Memory B cell (primary cell): ENCODE data around the gene PAMR1.

Experiments
- ATAC-seq: fragments of 150-1000 bp; cut with Tn5 transposase; 2 replicates; pipeline ENCODE4 v1.10.0; 2021; ENCODE audit warnings: low read depth, mild to moderate bottlenecking, moderate library complexity
- DNase-seq, 2 donors: peaks; one replicate each; pipeline ENCODE4 v3.0.0; 2022; ENCODE audit warnings: low spot score in 2 of 2
- H3K27ac Mint-ChIP-seq: one replicate; pipeline ENCODE4 v1.8.0; 2022; ENCODE audit warnings: mild to moderate bottlenecking, moderate library complexity, mixed read lengths
- H3K27me3 Mint-ChIP-seq: one replicate; pipeline ENCODE4 v1.8.0; 2022; ENCODE audit warnings: mixed read lengths
- H3K36me3 Mint-ChIP-seq: one replicate; pipeline ENCODE4 v1.8.0; 2022; ENCODE audit warnings: mild to moderate bottlenecking, mixed read lengths
- H3K4me1 Mint-ChIP-seq: one replicate; pipeline ENCODE4 v1.8.0; 2022; ENCODE audit warnings: mixed read lengths
- H3K4me3 Mint-ChIP-seq: one replicate; pipeline ENCODE4 v1.8.0; 2022; ENCODE audit warnings: mild to moderate bottlenecking, moderate library complexity, mixed read lengths
- H3K9me3 Mint-ChIP-seq: one replicate; pipeline ENCODE4 v1.8.0; 2022; ENCODE audit warnings: mixed read lengths

Gene PAMR1

GRCh38 chr11:35477901-35478300 lies 47.5 kb downstream of the PAMR1 start:
- no peak overlapping the region for H3K27ac Mint-ChIP-seq
- DNase-seq: no peak
- peaks cover 2% of the 10 kb centered on the region for H3K36me3 Mint-ChIP-seq
- ATAC-seq: no peak
- H3K27me3 Mint-ChIP-seq: peaks cover 20% of the 10 kb centered on the region
- H3K4me1 Mint-ChIP-seq: no peaks in the 10 kb centered on the region
- peaks cover 19% of the 10 kb centered on the region for H3K9me3 Mint-ChIP-seq
- H3K4me3 Mint-ChIP-seq: no peak overlapping the region

DNA sequence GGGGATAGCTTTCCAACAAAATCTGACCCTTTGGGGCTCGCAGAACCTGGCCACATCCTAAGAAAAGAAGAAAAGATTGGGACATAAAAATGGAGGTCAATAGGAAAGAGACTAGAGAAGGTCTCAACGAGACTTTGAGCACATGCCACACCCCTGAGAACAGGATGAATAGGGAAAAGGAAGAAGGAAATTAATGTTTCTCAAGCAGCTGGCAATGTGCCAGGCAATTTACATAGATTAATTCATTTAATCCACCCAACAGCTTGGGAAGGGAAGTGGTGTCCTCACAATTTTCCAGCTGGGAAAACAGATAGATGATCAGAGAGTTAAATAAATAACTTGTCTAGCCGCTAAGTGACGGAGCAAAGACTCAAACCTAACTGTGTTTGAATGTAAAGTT lies 50.7 kb downstream of the PAMR1 start:
- Mint-ChIP-seq H3K9me3 (peaks cover 9% of the 10 kb centered on the region), H3K27me3 (peaks cover 22% of the 10 kb centered on the region), H3K36me3 (peaks cover 2% of the 10 kb centered on the region), H3K27ac (no peak overlapping the region), H3K4me3 (no peak overlapping the region), H3K4me1 (no peaks in the 10 kb centered on the region)
- no peak for ATAC-seq
- no peak for DNase-seq

- Mint-ChIP-seq H3K4me1 (no peaks in the 10 kb centered on the region), H3K36me3 (peaks cover 2% of the 10 kb centered on the region), H3K4me3 (no peak overlapping the region), H3K27ac (no peak overlapping the region), H3K9me3 (peaks cover 9% of the 10 kb centered on the region), H3K27me3 (peaks cover 22% of the 10 kb centered on the region)
- DNase-seq (no peak), ATAC-seq (no peak)
These were observed 51.5 kb downstream of the PAMR1 start for GRCh38 chr11:35473795-35474374.

DNA sequence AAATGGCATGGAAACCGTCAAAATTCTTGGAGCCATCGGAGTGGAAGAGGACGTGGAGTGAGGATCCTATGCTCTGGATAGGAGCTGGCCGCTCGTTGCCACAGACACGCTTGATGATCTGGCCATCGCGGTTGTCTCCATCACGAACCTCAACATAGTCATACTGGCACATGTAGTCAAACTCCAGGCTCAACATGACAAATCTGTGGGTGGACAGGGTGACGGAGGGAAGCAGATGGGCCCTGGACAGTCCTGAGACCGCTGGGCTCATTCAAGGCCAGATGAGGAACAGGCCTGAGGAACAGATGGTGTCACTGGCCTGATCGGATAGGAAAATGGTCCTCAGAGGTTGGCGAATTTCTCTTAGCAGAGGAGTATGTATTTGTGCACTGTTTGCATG lies 54.8 kb downstream of the PAMR1 start:
- H3K4me1 Mint-ChIP-seq: no peaks in the 10 kb centered on the region
- H3K4me3 Mint-ChIP-seq: no peak overlapping the region
- no peak for DNase-seq
- no peaks in the 10 kb centered on the region for H3K36me3 Mint-ChIP-seq
- no peak for ATAC-seq
- no peaks in the 10 kb centered on the region for H3K9me3 Mint-ChIP-seq
- H3K27me3 Mint-ChIP-seq: peaks cover 20% of the 10 kb centered on the region
- H3K27ac Mint-ChIP-seq: no peak overlapping the region

GRCh38 chr11:35466058-35466457 lies 59.4 kb downstream of the PAMR1 start:
- Mint-ChIP-seq H3K4me1 (no peaks in the 10 kb centered on the region), H3K36me3 (no peaks in the 10 kb centered on the region), H3K9me3 (no peaks in the 10 kb centered on the region), H3K4me3 (no peak overlapping the region), H3K27me3 (peaks cover 22% of the 10 kb centered on the region), H3K27ac (no peak overlapping the region)
- no peak for DNase-seq
- no peak for ATAC-seq

DNA sequence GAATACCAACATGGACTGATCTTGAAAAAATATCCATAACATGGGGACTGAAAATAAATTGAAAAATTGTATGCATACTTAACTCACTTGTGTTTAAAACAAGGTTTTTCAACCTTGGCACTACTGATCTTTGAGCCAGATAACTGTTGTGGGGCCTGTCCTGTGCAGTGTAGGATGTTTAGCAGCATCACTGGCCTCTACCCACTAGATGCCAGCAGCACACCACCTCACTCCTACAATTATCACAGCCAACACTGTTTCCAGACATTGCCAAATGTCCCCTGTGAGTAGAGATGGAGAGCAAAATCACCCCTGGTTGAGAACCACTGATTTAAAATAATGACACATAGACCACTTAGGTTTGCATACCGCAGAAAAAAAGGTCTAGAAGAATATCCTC lies 61.1 kb downstream of the PAMR1 start:
- DNase-seq: no peak
- H3K27ac Mint-ChIP-seq: no peak overlapping the region
- no peaks in the 10 kb centered on the region for H3K36me3 Mint-ChIP-seq
- ATAC-seq: no peak
- peaks cover 17% of the 10 kb centered on the region for H3K27me3 Mint-ChIP-seq
- H3K4me1 Mint-ChIP-seq: no peaks in the 10 kb centered on the region
- H3K9me3 Mint-ChIP-seq: no peaks in the 10 kb centered on the region
- H3K4me3 Mint-ChIP-seq: no peak overlapping the region

DNA sequence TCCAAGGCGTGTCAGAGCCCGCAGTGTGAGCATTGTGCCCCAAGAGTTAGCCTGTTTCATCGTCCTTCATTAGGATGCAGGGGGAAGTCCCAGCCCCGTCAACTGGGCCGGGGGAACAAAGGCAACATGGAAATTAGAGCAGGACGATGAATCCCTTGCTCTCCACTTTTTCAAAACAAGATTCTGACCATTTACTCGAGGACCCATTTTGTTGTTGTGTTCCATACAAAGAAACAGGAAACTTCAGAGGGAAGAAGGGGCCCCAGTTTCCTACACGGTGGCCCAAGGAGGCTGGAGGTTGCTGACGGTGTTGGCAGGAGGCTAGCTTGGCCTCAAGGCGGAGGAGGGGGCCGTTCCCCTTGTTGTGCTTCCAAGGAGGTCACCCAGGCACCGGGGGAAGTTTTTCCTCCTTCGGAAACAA lies 62.1 kb downstream of the PAMR1 start:
- Mint-ChIP-seq H3K4me1 (no peaks in the 10 kb centered on the region), H3K27me3 (peaks cover 14% of the 10 kb centered on the region), H3K27ac (no peak overlapping the region), H3K36me3 (no peaks in the 10 kb centered on the region), H3K4me3 (no peak overlapping the region), H3K9me3 (no peaks in the 10 kb centered on the region)
- no peak for ATAC-seq
- no peak for DNase-seq

GRCh38 chr11:35461917-35462538 lies 63.4 kb downstream of the PAMR1 start:
- Mint-ChIP-seq H3K4me1 (no peaks in the 10 kb centered on the region), H3K4me3 (no peak overlapping the region), H3K27me3 (peaks cover 9% of the 10 kb centered on the region), H3K36me3 (no peaks in the 10 kb centered on the region), H3K9me3 (no peaks in the 10 kb centered on the region), H3K27ac (no peak overlapping the region)
- ATAC-seq (no peak), DNase-seq (no peak)

- no peaks in the 10 kb centered on the region for H3K36me3 Mint-ChIP-seq
- H3K4me1 Mint-ChIP-seq: no peaks in the 10 kb centered on the region
- no peak overlapping the region for H3K27ac Mint-ChIP-seq
- no peak for ATAC-seq
- H3K4me3 Mint-ChIP-seq: no peak overlapping the region
- no peak for DNase-seq
- H3K9me3 Mint-ChIP-seq: no peaks in the 10 kb centered on the region
- H3K27me3 Mint-ChIP-seq: peaks cover 8% of the 10 kb centered on the region
These were observed 65.9 kb downstream of the PAMR1 start for GRCh38 chr11:35459489-35459888.

DNA sequence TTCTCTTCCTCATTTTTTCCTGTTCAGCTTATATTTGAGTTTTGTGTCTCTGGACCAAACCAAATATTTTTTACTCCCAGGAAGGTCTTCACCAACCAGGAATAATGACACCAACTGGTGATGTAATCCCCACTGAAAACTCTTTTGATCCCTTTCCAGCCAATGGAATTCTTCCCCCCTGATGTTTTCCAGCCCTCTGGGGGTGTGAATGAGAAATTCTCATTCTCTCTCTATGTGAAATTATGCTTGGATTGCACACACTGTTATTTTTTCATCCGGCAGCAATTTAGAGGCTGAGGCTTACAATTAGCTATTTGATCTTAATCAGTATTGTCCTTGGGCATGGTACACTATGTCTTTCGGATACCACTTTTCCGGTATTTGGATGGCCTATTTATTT lies 66.6 kb downstream of the PAMR1 start:
- peaks cover 5% of the 10 kb centered on the region for H3K27me3 Mint-ChIP-seq
- no peak overlapping the region for H3K27ac Mint-ChIP-seq
- H3K9me3 Mint-ChIP-seq: no peaks in the 10 kb centered on the region
- no peaks in the 10 kb centered on the region for H3K4me1 Mint-ChIP-seq
- DNase-seq: no peak
- H3K4me3 Mint-ChIP-seq: no peak overlapping the region
- no peak for ATAC-seq
- no peaks in the 10 kb centered on the region for H3K36me3 Mint-ChIP-seq

GRCh38 chr11:35454362-35454761 lies 71.1 kb downstream of the PAMR1 start:
- Mint-ChIP-seq H3K4me1 (no peaks in the 10 kb centered on the region), H3K27ac (no peak overlapping the region), H3K27me3 (peaks cover 5% of the 10 kb centered on the region), H3K36me3 (no peaks in the 10 kb centered on the region), H3K9me3 (no peaks in the 10 kb centered on the region), H3K4me3 (no peak overlapping the region)
- no peak for ATAC-seq
- no peak for DNase-seq

GRCh38 chr11:35436581-35437250 lies 88.7 kb downstream of the PAMR1 start:
- Mint-ChIP-seq H3K9me3 (no peaks in the 10 kb centered on the region), H3K36me3 (no peaks in the 10 kb centered on the region), H3K4me1 (no peaks in the 10 kb centered on the region), H3K4me3 (no peak overlapping the region), H3K27ac (no peak overlapping the region), H3K27me3 (peaks cover 14% of the 10 kb centered on the region)
- ATAC-seq (no peak), DNase-seq (no peak)

GRCh38 chr11:35433588-35433987 lies 91.8 kb downstream of the PAMR1 start:
- DNase-seq (no peak), ATAC-seq (no peak)
- Mint-ChIP-seq H3K27ac (no peak overlapping the region), H3K36me3 (no peaks in the 10 kb centered on the region), H3K4me1 (no peaks in the 10 kb centered on the region), H3K27me3 (peaks cover 17% of the 10 kb centered on the region), H3K4me3 (no peak overlapping the region), H3K9me3 (no peaks in the 10 kb centered on the region)

DNA sequence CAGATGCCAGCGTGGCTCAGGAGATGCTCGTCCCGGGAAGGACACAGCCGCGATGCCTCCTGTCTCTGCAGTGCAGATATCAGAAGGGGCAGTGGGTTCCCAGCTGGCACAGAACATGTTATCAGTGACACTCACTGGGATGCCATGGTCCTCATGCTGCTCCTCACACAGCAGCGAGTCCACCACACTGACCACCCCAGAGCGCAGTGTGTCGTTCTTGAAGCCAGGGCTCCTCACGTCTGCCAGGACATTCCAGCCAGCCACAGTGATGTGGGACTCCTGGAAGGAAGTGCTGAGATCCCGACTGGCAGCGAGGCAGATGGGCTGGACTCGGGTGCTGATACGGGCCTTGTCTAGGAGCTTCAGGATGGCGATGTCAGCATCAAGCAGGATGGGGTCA lies 93.0 kb downstream of the PAMR1 start:
- no peak for DNase-seq
- Mint-ChIP-seq H3K27ac (no peak overlapping the region), H3K27me3 (peaks cover 15% of the 10 kb centered on the region)

GRCh38 chr11:35427071-35427470 lies 98.3 kb downstream of the PAMR1 start:
- no peak for ATAC-seq
- Mint-ChIP-seq H3K4me3 (no peak overlapping the region), H3K27ac (no peak overlapping the region), H3K36me3 (no peaks in the 10 kb centered on the region), H3K4me1 (no peaks in the 10 kb centered on the region), H3K9me3 (no peaks in the 10 kb centered on the region), H3K27me3 (peaks cover 8% of the 10 kb centered on the region)
- no peak for DNase-seq

More for the DNA sequence above, 93.0 kb downstream of the PAMR1 start:
- H3K9me3 Mint-ChIP-seq: no peaks in the 10 kb centered on the region
- H3K36me3 Mint-ChIP-seq: no peaks in the 10 kb centered on the region
- ATAC-seq: no peak
- H3K4me1 Mint-ChIP-seq: no peaks in the 10 kb centered on the region
- H3K4me3 Mint-ChIP-seq: no peak overlapping the region
